Neuronal stem cell (in vitro differentiated cells): ENCODE data around the gene BMP6.

Experiments
- DNase-seq: peaks from one replicate; pipeline ENCODE4 v3.0.0-alpha.2; 2013; ENCODE audit warnings: low spot score
- H2AFZ ChIP-seq: one replicate; pipeline ENCODE4 v1.6.1; 2013; ENCODE audit warnings: mild to moderate bottlenecking, low read length, inconsistent platforms
- H2AK5ac ChIP-seq: 2 replicates; pipeline ENCODE4 v1.6.1; 2013; ENCODE audit warnings: low read depth, mild to moderate bottlenecking, inconsistent platforms, low read length, moderate library complexity, mixed read lengths
- H2BK120ac ChIP-seq: 2 replicates; pipeline ENCODE4 v1.6.1; 2013; ENCODE audit warnings: low read depth, mild to moderate bottlenecking, inconsistent platforms, low read length, moderate library complexity, mixed read lengths
- H2BK12ac ChIP-seq: one replicate; pipeline ENCODE4 v1.6.1; 2013; ENCODE audit warnings: low read length, inconsistent platforms
- H2BK15ac ChIP-seq: 2 replicates; pipeline ENCODE4 v1.6.1; 2013; ENCODE audit warnings: mild to moderate bottlenecking, low read length, inconsistent platforms, mixed read lengths
- H2BK5ac ChIP-seq: one replicate; pipeline ENCODE4 v1.6.1; 2013; ENCODE audit warnings: inconsistent platforms, mild to moderate bottlenecking, low read length, moderate library complexity
- H3K14ac ChIP-seq: one replicate; pipeline ENCODE4 v1.6.1; 2013; ENCODE audit warnings: low read length, inconsistent platforms
- H3K18ac ChIP-seq: 2 replicates; pipeline ENCODE4 v1.6.1; 2013; ENCODE audit warnings: low read length, inconsistent platforms
- H3K23ac ChIP-seq: 2 replicates; pipeline ENCODE4 v1.6.1; 2013; ENCODE audit warnings: low read depth, mild to moderate bottlenecking, mixed read lengths, low read length, inconsistent platforms; ENCODE audit not compliant: poor library complexity
- H3K27ac ChIP-seq: replicated peaks from 3 replicates; pipeline ENCODE4 v1.5.1; 2013; ENCODE audit warnings: low read length, inconsistent platforms
- H3K27me3 ChIP-seq, 3 experiments: 2 replicates each; pipeline ENCODE4 v1.6.1; 2013; ENCODE audit warnings: low read length in 3 of 3, mild to moderate bottlenecking in 2 of 3, inconsistent platforms in 1 of 3, low read depth in 1 of 3, mixed read lengths in 1 of 3, moderate library complexity in 1 of 3; ENCODE audit not compliant: control insufficient read depth in 3 of 3, insufficient read depth in 3 of 3
- H3K36me3 ChIP-seq, 2 donors: replicated peaks in 1 of 2; 2 replicates each; pipeline ENCODE4 v1.6.1; 2013; ENCODE audit warnings: low read length in 2 of 2; ENCODE audit not compliant: control insufficient read depth in 2 of 2, insufficient read depth in 2 of 2
- H3K4ac ChIP-seq: 2 replicates; pipeline ENCODE4 v1.6.1; 2013; ENCODE audit warnings: inconsistent platforms, mild to moderate bottlenecking, low read length, moderate library complexity
- H3K4me1 ChIP-seq, 2 donors: 1 replicate in 1 of 2; 2 replicates in 1 of 2; pipeline ENCODE4 v1.6.1; 2013; ENCODE audit warnings: low read length in 2 of 2, low read depth in 1 of 2; ENCODE audit not compliant: control insufficient read depth in 2 of 2, insufficient read depth in 1 of 2
- H3K4me2 ChIP-seq: one replicate; pipeline ENCODE4 v1.6.1; 2013; ENCODE audit warnings: mild to moderate bottlenecking, low read length, inconsistent platforms; ENCODE audit not compliant: insufficient read depth, poor library complexity, severe bottlenecking
- H3K4me3 ChIP-seq, 2 donors: 2 replicates each; pipeline ENCODE4 v1.5.1; 2013; ENCODE audit warnings: low read length in 2 of 2, mild to moderate bottlenecking in 2 of 2, inconsistent platforms in 1 of 2, moderate library complexity in 1 of 2
- H3K79me1 ChIP-seq: one replicate; pipeline ENCODE4 v1.6.1; 2013; ENCODE audit warnings: low read depth, mild to moderate bottlenecking, inconsistent platforms, low read length, moderate library complexity
- H3K9ac ChIP-seq: one replicate; pipeline ENCODE4 v1.6.1; 2013; ENCODE audit warnings: mild to moderate bottlenecking, low read depth, low read length, inconsistent platforms; ENCODE audit not compliant: poor library complexity
- H3K9me3 ChIP-seq, 2 donors: replicated peaks in 1 of 2; 2 replicates each; pipeline versions ENCODE3 to v1.6.1; 2013; ENCODE audit warnings: low read length in 2 of 2, mild to moderate bottlenecking in 2 of 2, inconsistent platforms in 1 of 2, low read depth in 1 of 2, mixed read lengths in 1 of 2, moderate library complexity in 1 of 2; ENCODE audit not compliant: control insufficient read depth in 2 of 2, insufficient read depth in 1 of 2
- H4K8ac ChIP-seq: one replicate; pipeline ENCODE4 v1.6.1; 2013; ENCODE audit warnings: low read depth, mild to moderate bottlenecking, inconsistent platforms, low read length, moderate library complexity
- H4K91ac ChIP-seq: one replicate; pipeline ENCODE4 v1.6.1; 2013; ENCODE audit warnings: low read length, low read depth, mild to moderate bottlenecking, inconsistent platforms; ENCODE audit not compliant: poor library complexity
- WGBS, 2 donors: extraction: QIAGEN DNeasy Blood & Tissue Kit; methylation state at CpG; one replicate each; pipeline ENCODE4 v1.1.7; 2013; ENCODE audit warnings: missing lambda C conversion rate in 2 of 2, mixed read lengths in 1 of 2; ENCODE audit not compliant: insufficient read length in 2 of 2, insufficient replicate concordance in 1 of 2; ENCODE audit errors: extremely low coverage in 2 of 2; 5-methylcytosine and 5-hydroxymethylcytosine counted together

Gene BMP6

DNA sequence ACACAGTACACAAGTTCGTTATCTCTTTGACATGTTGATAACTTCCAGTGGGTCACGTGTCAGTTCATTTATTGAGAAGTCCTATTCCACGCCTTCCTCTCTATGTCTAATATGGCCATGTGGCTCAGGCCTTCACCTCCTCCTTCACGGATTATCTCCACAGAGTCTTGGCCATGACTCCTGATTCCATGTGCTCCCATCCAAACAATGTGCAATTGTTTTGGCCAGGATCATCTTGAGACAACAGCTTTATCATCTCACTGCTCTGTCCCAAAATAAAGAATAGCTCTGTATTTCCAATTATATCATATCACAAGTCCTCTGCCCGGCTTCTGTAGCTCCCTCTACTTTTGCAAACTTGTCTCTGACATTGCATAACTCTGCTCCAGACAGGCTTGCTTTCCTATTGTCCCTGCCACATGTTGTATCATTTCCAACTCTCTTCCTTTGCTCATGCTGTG is 195.8 kb downstream of the BMP6 start:
- DNase-seq, result no peak
- no peak overlapping the region for H3K18ac ChIP-seq
- no peak overlapping the region for H2BK5ac ChIP-seq
- H2BK15ac ChIP-seq, result no peak overlapping the region
- no peak overlapping the region for H3K27ac ChIP-seq
- no peak overlapping the region for H3K4ac ChIP-seq
- H3K4me2 ChIP-seq, result no peak overlapping the region
- H3K14ac ChIP-seq, result no peak overlapping the region
- no peak overlapping the region for H4K8ac ChIP-seq
- no peak overlapping the region for H4K91ac ChIP-seq
- H3K9me3 ChIP-seq, result peaks cover 3 to 5% of the 10 kb centered on the region in 2 donors
- H2AFZ ChIP-seq, result no peak overlapping the region
- H3K79me1 ChIP-seq, result no peaks in the 10 kb centered on the region
- no peak overlapping the region for H2BK12ac ChIP-seq
- H2AK5ac ChIP-seq, result no peak overlapping the region
- H3K9ac ChIP-seq, result no peak overlapping the region
- H3K4me3 ChIP-seq, result no peak overlapping the region
- no CpG with 5 or more reads among the region's 5 CpGs for WGBS, 2 donors
- H3K4me1 ChIP-seq, result peaks cover 0 to 4% of the 10 kb centered on the region in 2 donors
- no peaks in the 10 kb centered on the region for H3K36me3 ChIP-seq
- H2BK120ac ChIP-seq, result no peak overlapping the region
- no peak overlapping the region for H3K23ac ChIP-seq
- peaks cover 0 to 40% (median 0%) of the 10 kb centered on the region in 3 experiments for H3K27me3 ChIP-seq

DNA sequence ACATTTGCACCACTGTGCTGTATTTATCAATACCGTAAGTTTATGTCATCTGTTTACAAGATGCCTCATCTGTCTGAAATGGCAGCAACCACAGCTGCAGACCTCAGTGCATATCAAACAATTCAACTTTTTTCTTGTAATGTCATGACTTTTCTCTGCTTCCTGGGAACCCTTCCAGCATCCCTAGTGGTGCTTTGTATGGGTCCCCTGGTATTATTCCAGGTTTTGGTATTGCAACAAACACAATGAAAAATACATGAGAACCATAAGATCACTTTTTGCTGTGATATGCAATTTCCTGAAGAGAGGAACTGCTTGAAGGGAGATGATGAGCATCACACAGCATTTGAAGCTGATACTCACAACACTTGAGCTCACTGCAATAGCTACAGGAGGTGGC is 196.7 kb downstream of the BMP6 start:
- no peak overlapping the region for H4K8ac ChIP-seq
- H3K4me2 ChIP-seq, result no peak overlapping the region
- no peak overlapping the region for H2AK5ac ChIP-seq
- no peak overlapping the region for H2BK15ac ChIP-seq
- DNase-seq, result no peak
- H2AFZ ChIP-seq, result no peak overlapping the region
- no peak overlapping the region for H3K4ac ChIP-seq
- no peak overlapping the region for H3K4me3 ChIP-seq
- H2BK12ac ChIP-seq, result no peak overlapping the region
- H3K27me3 ChIP-seq, result peaks cover 0 to 31% (median 0%) of the 10 kb centered on the region in 3 experiments
- H3K4me1 ChIP-seq, result peaks cover 0 to 2% of the 10 kb centered on the region in 2 donors
- no peak overlapping the region for H4K91ac ChIP-seq
- peaks cover 3 to 5% of the 10 kb centered on the region in 2 donors for H3K9me3 ChIP-seq
- no CpG with 5 or more reads among the region's 1 CpG for WGBS, 2 donors
- H3K27ac ChIP-seq, result no peak overlapping the region
- H2BK5ac ChIP-seq, result no peak overlapping the region
- no peak overlapping the region for H3K18ac ChIP-seq
- H3K23ac ChIP-seq, result no peak overlapping the region
- no peak overlapping the region for H3K14ac ChIP-seq
- H3K9ac ChIP-seq, result no peak overlapping the region
- no peaks in the 10 kb centered on the region for H3K79me1 ChIP-seq
- no peak overlapping the region for H2BK120ac ChIP-seq
- H3K36me3 ChIP-seq, result no peaks in the 10 kb centered on the region

DNA sequence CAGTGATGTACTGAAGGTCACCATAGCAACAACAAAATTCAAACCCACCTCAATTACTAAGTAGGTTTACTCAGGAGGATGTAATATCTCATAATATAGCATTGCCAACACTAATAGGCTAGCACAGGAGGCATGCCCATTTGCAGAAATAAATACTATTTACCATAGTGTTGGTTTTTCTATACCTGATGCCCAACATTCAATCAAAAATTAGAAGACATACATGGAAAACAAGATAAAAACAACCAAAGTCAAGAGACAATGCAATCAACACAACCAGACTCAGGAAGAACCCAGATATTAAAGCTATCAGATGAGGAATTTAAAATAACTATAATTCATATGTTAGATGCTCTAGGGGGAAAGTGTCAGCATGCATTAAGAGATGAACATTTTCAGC is 199.0 kb downstream of the BMP6 start:
- no peak overlapping the region for H2BK12ac ChIP-seq
- no peak overlapping the region for H3K9ac ChIP-seq
- no peaks in the 10 kb centered on the region for H3K79me1 ChIP-seq
- H3K23ac ChIP-seq, result no peak overlapping the region
- H2AK5ac ChIP-seq, result no peak overlapping the region
- H3K4me1 ChIP-seq, result peaks cover 0 to 2% of the 10 kb centered on the region in 2 donors
- no peaks in the 10 kb centered on the region for H3K36me3 ChIP-seq
- H2BK120ac ChIP-seq, result no peak overlapping the region
- H2BK5ac ChIP-seq, result no peak overlapping the region
- H2AFZ ChIP-seq, result no peak overlapping the region
- H3K14ac ChIP-seq, result no peak overlapping the region
- peaks cover 3 to 5% of the 10 kb centered on the region in 2 donors for H3K9me3 ChIP-seq
- H4K91ac ChIP-seq, result no peak overlapping the region
- no peak overlapping the region for H3K4ac ChIP-seq
- DNase-seq, result no peak
- H3K4me2 ChIP-seq, result no peak overlapping the region
- no peak overlapping the region for H3K4me3 ChIP-seq
- peaks cover 0 to 11% (median 0%) of the 10 kb centered on the region in 3 experiments for H3K27me3 ChIP-seq
- no peak overlapping the region for H3K27ac ChIP-seq
- H2BK15ac ChIP-seq, result no peak overlapping the region
- H4K8ac ChIP-seq, result no peak overlapping the region
- no peak overlapping the region for H3K18ac ChIP-seq
